Measurements from ENCODE around the gene KLHL29.

KLHL29 gene

GRCh38 chr2:23689891-23690290 lies 304.9 kb downstream of the KLHL29 start:
- no peak for DNase-seq

- no peak for DNase-seq
Measured at GRCh38 chr2:23690421-23691105, 305.6 kb downstream of the KLHL29 start.

GRCh38 chr2:23691106-23691470 lies 306.1 kb downstream of the KLHL29 start:
- DNase-seq, result no peak

GRCh38 chr2:23691565-23691964 lies 306.6 kb downstream of the KLHL29 start:
- no peak for DNase-seq

GRCh38 chr2:23692263-23692662 lies 307.3 kb downstream of the KLHL29 start:
- DNase-seq, result no peak

GRCh38 chr2:23692851-23693605 lies 308.0 kb downstream of the KLHL29 start:
- DNase-seq, result no peak

GRCh38 chr2:23693606-23693951 lies 308.6 kb downstream of the KLHL29 start:
- DNase-seq, result no peak

GRCh38 chr2:23694058-23695045 lies 309.4 kb downstream of the KLHL29 start:
- no peak for DNase-seq

GRCh38 chr2:23695214-23695889 lies 310.4 kb downstream of the KLHL29 start:
- no peak for DNase-seq

- DNase-seq, result no peak
Measured at GRCh38 chr2:23695890-23696751, 311.1 kb downstream of the KLHL29 start.

- DNase-seq, result no peak
Measured at GRCh38 chr2:23696752-23697045, 311.7 kb downstream of the KLHL29 start.

GRCh38 chr2:23697256-23698075 lies 312.5 kb downstream of the KLHL29 start:
- DNase-seq, result no peak

- no peak for DNase-seq
Measured at GRCh38 chr2:23698116-23698693, 313.2 kb downstream of the KLHL29 start.

GRCh38 chr2:23698721-23699579 lies 314.0 kb downstream of the KLHL29 start:
- DNase-seq, result no peak

GRCh38 chr2:23699580-23699925 lies 314.6 kb downstream of the KLHL29 start:
- no peak for DNase-seq

GRCh38 chr2:23700627-23701026 lies 315.6 kb downstream of the KLHL29 start:
- no peak for DNase-seq

GRCh38 chr2:23703037-23703582 lies 318.1 kb downstream of the KLHL29 start:
- no peak for DNase-seq

- DNase-seq, result no peak
Measured at GRCh38 chr2:23703583-23704385, 318.8 kb downstream of the KLHL29 start.
